HFF-Myc (cell line): ENCODE data around the gene MPND.

Experiments
- DNase-seq: peaks from one replicate; pipeline ENCODE4 v3.0.0-alpha.2; 2011; ENCODE audit warnings: low read depth; ENCODE audit errors: extremely low read depth
- H3K4me3 ChIP-seq: replicated peaks from 2 replicates; pipeline ENCODE4 v1.5.1; 2011; ENCODE audit warnings: low read depth, mild to moderate bottlenecking, control low read depth, low read length
- CTCF ChIP-seq: IDR thresholded peaks from 2 replicates; pipeline ENCODE4 v1.5.1; 2012; ENCODE audit warnings: mild to moderate bottlenecking, low read depth, low read length, control low read depth; ENCODE audit errors: missing control alignments

Gene MPND

DNA sequence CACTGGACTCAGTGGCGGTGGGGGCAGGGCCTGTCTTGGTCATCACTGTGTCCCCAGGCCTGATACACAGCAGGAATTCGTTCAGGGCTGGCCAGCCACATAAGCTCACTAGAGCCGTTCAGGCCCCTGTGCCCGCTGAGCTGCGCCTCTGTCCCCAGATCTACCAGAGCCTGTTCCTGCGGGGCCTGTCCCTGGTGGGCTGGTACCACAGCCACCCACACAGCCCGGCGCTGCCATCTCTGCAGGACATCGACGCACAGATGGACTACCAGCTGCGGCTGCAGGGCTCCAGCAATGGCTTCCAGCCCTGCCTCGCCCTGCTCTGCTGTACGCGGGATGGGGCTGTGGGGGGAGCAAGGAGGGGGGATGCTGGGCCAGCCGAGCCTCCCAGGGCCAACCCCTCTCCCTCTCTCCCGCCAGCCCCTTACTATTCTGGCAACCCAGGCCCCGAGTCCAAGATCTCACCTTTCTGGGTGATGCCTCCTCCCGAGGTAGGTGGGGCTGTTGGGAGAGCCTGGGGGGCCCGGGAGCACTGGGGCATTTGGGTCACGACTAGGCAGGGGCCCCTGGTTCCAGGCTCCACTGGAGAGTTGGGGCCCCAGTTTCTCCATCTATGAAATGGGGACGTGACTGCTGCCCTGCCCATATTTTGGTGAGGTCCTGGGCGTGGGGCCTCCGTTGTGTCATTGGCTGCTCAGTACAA is 13.9 kb downstream of the MPND start:
- H3K4me3 ChIP-seq: no peak overlapping the region
- TF ChIP-seq CTCF: no peak
- no peak for DNase-seq

- no peak for DNase-seq
- H3K4me3 ChIP-seq: no peak overlapping the region
- no peak for TF ChIP-seq CTCF
Measured at GRCh38 chr19:4357921-4358326, 14.6 kb downstream of the MPND start.

DNA sequence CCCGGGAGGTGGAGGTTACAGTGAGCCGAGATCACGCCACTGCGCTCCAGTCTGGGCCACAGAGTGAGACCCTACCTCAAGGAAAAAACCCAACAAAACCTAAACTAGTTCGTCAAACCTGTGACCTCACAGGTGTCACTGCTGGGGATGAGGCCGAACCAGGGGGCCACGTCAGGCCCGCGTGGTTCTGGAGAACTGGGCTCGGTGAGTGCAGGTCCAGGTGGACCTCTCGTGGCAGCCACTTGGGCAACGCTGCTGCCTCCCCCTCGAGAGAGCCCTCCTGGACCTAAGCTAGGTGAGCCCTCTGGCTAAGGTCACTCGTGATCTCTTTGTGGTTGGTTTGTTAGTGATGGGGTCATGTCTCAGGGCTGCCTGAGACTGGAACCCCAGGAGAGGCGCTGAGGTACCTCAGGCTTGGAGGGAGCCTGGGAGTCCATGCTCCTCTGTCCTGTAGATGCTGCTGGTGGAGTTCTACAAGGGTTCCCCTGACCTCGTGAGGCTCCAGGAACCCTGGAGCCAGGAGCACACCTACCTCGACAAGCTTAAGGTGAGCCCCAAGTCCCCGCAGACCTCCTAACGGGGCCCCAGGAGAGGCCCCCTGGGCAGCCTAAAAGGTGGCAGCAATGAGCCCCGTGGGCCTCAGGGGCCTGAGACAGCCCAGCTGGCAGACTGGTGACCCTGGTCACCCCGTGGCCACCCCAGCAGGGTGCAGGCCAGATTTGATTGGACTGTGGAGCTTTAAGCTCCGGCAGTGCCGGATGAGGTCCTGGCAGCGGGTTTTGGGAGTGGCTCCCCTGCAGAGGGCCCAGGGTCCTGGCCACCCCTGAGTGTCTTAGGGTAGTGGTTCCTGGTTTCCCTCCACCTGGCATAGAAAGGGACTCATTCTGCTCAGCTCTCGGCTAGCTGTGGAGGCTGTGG is 15.6 kb downstream of the MPND start:
- DNase-seq: no peak
- H3K4me3 ChIP-seq: no peak overlapping the region
- no peak for TF ChIP-seq CTCF

DNA sequence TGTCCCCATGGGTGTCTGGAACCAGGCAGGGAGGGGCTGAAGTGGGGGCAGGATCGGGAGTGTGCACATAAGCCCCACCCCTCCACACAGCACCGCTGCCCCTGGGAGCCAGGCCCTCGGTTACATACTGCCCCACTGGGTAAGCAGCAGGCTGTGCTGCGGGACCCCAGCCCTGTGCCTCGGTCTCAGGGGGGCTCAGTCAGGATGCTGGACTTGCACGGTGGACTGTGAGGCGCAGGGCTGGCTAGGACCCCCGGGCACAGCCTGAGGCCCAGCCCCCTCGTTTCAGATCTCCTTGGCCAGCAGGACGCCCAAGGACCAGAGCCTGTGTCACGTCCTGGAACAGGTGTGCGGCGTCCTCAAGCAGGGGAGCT is 16.3 kb downstream of the MPND start:
- TF ChIP-seq CTCF: no peak
- no peak overlapping the region for H3K4me3 ChIP-seq
- DNase-seq: no peak

DNA sequence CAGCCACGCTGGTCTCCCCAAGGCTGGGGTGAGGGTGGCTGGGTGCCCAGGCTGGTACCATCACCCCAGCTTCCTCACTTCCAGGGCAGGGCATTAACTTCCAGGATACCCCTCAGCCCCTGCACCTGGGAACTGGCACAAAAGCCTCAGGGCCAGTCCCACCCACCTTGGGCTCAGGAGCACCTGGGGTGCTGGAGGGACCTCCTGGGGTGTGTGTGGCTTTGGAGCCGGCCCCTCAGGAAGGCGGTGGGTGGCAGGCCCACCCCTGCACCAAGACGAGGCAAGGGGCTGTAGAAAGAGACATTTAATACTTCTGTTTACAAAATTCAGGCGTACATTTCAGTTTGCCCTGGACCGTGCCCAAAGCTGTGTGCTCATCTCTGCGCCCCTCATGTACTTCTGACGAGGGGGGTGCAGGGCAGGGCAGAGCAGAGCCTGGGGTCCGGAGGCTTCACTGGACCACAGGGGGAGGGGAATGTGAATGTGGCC is 16.8 kb downstream of the MPND start:
- no peak for TF ChIP-seq CTCF
- no peak overlapping the region for H3K4me3 ChIP-seq
- DNase-seq: no peak

DNA sequence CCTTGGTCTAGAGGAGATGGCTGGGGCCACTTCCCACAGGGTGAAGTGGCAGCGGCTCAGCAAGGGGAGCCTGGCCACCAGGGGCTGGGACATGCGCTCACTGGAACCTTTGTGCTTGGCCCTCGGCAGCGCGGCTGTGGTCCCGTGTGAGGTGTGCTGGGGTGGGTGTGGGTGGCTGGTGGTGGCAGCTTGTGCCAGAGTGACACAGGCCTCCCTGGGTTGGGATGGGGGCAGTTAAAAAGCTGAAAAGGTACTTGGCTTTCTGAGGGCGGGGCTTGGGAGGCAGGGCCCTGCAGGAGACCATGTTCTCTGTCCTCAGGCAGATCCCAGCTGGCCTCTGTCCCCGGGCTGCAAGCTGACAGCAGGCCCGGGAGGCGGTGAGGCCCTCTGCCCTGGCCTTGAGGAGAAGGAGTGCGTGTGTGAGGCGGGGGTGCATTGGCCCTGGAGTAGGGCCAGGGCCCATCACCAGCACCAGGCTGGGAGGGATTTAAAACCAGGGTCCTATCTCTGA is 17.3 kb downstream of the MPND start:
- no peak for DNase-seq
- no peak for TF ChIP-seq CTCF
- H3K4me3 ChIP-seq: no peak overlapping the region
